HG02678 (cell line): ENCODE results near the gene IAH1.

Experiments used
- ATAC-seq: cut with Tn5 transposase; IDR thresholded peaks from one replicate; pipeline ENCODE4 v1.9.1; 2021; ENCODE audit warnings: mild to moderate bottlenecking, moderate library complexity; ENCODE audit not compliant: unreplicated experiment

The IAH1 gene, protein sequence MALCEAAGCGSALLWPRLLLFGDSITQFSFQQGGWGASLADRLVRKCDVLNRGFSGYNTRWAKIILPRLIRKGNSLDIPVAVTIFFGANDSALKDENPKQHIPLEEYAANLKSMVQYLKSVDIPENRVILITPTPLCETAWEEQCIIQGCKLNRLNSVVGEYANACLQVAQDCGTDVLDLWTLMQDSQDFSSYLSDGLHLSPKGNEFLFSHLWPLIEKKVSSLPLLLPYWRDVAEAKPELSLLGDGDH

DNA sequence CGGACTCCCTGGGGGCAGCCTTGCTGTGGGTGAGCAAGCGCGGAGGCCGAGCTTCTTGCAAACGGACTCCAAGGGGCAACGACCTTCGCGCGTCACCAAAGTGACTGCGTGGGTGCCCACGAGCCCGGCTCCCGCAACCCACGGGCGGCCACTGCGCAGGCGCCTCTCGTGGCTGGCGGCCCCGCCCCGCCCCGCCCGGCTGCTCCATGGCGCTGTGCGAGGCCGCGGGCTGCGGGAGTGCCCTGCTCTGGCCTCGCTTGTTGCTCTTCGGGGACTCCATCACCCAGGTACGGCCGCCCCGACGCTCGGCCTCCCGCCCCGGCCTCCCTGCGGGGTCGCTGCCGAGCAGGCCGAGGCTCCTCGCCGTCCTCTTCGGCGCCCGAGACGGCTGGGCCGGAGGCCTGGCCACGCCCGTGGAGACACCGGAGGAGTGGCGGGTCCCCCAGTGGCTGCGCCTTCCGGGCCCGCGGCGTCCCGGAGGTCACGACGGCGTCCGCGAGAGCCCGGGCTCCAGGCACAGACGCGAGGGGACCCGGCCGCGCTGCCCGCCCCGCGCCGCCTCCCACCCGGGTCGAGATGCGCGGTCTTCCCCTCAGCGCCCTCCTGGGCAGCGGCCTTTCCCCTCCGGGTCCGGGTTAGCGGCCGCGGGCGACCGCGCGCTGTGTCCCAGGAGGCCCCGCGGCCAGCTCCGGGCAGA is at the start of gene IAH1:
Gene IAH1 (plus strand): TSS at position 191 of the 697 bp plus-strand sequence. CDS start 16 bp downstream, at position 207.
- peak; percentile 74 for ATAC-seq

DNA sequence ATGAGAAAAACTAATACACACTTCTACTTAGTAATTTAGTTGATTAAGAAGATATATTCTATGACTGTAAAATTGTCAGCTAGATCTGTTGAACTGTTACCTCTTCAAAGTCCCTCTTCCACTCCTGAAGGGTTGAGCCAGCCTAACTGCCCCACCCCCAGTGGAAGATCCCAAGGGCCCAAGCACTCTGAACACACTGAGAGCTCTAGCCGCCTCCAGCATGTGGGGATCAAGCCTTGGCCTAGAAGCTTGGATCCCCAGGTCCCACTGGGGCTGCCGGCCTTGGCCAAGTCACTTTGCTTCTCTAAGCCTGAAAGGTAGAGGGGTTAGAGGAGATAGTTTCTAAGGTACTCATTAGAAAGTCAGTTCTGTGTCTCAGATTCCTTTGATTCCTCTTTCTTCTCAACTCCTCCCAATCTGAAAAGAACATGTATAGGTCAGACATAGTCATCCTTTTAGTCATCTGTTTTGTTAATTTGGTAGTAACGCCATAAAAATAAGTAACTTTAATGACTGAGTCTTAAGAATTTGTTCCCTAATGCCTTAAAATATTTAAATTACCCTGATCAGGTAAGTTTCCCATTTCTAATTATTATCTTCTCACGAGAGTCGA is 45.3 kb upstream of the IAH1 start:
- no peak for ATAC-seq

DNA sequence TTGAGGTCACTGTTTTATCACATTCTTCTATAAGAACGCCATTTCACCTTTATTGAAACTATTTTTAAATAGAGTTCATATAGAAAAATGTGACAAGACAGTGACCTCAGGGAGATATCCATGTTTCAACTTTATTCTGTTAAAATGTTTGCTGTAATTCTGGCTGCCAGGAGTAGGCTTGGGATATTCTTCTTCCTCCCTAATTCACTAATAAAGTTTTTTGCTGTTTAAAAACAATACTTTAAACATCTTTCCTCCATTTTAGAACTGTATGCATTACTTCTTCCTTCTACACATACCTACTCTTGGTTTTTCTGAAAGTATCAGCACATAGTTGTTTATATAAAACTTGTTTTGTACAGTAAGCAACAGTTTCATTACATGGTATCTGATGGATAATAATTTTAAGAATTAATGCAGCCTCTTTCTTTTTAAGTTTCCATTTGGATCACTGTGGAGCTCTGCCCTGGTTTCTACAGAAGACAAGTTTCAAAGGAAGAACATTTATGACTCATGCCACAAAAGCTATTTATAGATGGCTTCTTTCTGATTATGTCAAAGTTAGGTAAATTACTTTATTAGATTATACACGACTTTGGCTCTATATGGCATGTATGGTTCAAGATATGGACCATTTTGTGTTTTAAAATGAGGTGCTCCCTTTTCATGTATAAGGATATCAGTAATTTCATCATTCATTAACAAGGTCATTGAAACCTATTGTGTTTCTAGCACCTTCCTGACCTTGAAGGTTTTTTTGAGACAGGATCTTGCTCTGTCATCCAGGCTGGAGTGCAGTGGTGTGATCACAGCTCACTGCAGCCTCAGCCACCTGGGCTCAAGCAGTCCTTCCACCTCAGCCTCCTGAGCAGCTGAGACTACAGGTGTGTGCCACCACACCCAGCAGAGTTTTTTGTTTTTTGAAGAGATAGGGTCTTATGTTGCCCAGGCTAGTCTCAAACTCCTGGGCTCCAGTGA is 43.7 kb upstream of the IAH1 start:
- no peak for ATAC-seq

DNA sequence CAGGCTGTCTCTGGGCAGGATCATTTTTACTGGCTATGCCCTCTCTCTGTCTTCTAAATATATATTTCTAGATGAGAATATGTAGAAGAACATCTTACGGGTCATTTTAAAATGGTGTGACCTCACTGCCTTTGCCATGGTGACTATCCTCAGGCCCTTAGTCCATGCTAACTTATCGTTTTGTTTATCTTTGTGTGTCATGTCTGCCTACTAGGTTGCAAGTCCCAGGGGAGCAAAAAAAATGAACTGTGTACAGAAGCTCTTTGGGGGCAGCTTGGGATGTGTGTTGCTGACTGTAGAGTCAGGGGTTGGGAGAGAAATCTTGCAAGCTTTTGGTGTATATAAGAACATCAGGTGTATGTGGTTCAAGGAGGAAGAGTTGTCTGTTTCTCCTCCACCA is 39.9 kb upstream of the IAH1 start:
- no peak for ATAC-seq

DNA sequence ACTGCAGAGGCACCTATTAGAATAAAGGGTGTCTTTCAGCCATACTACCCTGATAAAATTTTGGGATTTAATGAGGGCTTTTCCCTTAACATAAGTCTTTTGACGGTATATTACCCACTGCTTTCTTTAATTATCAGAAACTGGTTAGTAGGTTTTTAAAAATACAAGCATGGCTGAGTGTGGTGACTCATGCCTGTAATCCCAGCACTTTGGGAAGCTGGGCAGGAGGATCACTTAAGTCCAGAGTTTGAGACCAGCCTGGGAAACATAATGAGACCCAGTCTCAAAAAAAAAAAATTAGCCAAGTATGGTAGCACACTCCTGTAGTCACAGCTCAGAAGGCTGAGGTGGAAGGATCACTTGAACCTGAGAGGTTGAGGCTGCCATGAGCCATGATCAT is 34.8 kb upstream of the IAH1 start:
- ATAC-seq = no peak

DNA sequence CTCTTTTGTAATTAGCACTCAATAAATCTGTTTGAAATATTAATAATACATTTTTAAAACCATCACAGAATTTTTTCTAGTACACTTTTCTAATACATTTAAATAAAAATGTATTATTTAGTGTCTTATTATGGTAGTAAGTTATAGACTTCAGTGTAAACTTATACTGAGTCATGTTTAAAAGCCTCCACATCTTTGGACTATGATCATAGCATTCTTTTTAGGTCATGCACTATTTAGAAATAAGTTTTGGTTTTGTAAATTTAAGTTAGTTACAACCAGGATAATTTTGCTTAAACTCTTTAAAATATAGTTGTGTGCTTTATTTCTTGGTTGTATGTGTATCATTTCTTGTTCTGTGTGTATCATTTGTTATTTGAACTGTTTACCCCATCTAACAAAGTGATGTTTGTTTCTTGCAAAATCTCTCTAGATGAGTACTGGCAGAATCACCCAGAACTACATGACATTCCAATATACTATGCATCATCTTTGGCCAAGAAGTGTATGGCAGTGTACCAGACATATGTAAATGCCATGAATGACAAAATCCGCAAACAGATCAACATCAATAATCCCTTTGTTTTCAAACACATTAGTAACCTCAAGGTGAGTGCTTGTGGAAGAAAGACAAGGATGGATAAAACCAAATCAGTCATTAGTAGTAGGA is 34.2 kb upstream of the IAH1 start:
- ATAC-seq = no peak

DNA sequence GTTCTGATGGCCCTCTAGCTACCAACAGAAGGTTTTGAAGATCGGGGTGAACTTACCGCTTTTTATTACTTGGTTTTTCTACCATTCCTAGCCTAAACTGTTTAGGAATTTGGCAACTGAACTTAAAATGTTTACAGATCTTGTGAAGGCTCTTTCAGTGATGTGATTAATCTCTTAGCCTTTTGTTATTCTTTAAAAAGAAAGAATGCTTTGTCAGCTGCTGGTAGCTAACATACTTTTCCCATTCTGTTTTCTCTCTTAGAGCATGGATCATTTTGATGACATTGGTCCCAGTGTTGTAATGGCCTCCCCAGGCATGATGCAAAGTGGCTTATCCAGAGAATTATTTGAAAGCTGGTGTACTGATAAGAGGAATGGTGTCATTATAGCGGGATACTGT is 32.8 kb upstream of the IAH1 start:
- ATAC-seq = no peak

DNA sequence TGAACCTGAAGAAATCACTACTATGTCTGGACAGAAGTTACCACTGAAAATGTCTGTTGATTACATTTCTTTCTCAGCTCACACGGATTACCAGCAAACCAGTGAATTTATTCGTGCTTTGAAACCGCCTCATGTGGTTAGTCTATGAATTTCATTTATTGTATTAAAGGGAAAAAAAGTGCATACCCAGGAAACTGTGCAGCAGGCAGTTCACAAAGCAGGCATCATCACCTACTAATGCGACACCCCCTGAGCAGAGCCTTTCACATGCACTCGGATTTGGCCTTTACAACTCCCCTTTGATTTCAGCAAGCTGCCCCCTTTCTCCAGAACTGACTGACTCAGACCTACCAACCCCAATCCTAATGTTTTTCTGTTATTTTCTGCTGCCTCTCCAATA is 30.8 kb upstream of the IAH1 start:
- no peak for ATAC-seq

DNA sequence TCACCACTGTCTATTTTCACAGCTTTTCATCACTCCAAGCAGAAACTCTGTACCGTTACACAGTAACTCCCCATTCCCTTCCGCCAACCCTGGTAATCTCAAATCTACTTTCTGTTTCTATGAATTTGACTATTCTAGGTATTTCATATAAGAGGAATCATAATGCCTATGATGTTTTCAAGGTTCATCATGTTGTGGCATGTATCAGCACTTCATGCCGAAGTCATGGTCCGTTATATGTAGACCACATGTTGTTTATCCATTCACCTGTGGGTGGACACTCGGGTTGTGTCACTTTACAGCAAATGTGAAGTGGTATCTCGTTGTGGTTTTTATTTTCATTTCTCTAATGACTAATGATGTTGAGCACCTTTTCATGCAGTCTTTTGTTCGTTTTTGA is 29.3 kb upstream of the IAH1 start:
- no peak for ATAC-seq

DNA sequence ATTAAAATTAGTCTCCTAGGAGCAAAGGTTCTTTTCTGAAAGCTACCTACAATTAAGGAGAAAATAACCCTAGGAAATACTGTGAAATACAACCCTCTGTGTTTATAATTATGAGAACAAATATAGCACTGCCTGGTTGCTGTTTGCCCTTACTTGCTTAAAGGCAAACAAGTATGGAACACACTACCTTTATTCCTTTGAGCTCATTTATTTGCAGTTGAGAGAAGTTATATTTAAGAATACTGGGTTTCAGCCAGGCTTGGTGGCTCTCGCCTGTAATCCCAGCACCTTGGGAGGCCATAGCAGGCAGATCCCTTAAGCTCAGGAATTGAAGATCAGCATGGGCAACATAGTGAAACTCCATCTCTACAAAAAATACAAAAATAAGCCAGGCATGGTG is 23.1 kb upstream of the IAH1 start:
- no peak for ATAC-seq

DNA sequence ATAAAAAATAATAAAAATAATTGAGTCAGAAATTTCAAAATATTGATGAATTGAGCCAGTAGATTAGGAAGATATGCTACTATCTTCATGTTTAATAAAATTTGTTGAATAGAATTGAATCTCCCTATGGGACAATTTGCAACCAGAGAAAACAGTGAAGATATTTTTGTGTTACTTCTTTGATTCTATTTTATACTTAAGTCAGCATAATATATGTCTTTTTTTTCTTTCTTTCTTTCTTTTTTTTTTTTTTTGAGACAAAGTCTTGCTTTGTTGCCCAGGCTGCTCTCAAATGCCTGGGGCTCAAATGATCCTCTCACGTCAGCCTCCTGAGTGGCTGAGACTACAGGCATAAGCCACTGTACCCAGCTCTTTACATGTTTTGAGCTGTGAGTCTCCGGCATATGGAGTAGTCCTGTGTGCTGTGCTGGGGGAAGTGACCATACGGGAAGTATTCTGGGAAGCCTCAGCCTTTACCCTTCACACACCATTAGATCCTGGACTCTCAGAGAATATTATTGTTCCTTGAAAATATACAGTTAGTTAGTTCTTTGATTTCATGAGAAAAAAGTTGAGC is 13.8 kb upstream of the IAH1 start:
- ATAC-seq = no peak

DNA sequence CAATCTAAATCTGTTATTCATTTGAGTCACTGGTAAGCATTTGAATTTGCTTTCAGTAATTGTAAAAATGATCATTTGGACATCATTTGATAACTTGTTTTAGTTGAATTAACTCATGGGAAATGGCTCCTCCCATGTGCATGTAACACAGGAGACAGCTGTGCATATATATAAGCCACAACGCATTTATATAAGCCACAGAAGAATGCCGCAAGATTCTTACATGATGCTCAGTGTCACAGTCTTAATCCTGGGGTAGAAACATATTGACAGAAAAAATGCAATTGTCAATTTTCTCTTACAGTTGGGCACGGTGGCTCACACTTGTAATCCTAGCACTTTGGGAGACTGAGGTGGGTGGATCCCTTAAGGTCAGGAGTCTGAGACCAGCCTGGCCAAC is 13.3 kb upstream of the IAH1 start:
- no peak for ATAC-seq

DNA sequence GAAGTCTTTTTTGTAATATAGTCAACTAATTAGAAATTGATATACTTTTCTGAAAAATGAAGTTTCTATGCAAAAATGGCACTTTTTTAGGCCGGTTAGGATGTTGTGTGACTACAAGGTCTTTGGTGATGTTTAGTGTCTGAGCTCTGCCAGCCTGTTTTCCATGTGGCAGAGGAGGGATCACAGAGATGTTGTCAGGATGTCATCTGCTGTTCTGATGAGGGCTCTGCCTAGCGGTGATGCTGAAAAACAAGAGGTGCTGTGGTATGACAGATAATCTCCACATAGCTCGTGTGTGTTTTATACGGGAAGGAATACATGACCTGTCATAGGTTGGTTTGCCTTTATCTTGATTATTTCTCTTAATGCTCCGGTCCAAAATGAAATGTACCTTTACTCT is 12.0 kb upstream of the IAH1 start:
- ATAC-seq = no peak

DNA sequence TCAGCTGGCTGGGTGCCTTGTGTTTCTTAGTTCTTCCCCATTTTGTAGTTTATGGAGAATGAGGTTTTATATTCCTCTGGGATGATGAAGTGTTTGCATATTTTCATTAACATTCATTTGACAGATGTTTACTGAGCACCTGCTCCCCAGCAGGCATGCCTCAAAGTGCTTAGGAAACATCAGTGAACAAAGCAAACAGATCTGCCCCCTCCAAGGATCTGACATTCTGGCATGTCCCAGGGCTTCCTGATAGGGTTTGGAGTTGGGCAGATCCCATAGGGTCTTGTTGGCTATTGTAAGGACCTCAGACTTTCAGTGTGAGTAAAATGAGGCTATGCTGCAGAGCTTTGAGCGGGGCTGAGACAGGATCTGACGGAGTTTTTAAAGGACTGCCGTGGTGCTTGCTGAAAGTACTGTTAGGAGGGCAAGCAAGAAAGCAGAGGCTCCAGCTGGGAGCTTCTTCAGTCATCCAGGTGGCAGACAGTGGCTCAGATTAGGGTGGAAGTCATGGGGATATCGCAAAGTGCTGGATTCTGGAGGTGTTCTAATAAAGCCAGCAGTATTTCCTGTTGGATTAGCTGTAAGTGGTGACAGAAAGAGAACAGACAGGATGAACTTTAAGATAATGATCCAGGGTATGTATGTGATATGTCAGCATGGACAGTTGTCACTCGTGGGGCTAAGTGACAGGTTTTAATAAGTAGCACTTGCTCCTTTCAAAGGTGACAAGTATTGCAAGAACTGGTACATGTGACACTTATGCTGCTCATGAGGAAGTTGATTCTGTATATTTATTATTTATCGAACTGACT is 11.3 kb upstream of the IAH1 start:
- ATAC-seq = no peak

DNA sequence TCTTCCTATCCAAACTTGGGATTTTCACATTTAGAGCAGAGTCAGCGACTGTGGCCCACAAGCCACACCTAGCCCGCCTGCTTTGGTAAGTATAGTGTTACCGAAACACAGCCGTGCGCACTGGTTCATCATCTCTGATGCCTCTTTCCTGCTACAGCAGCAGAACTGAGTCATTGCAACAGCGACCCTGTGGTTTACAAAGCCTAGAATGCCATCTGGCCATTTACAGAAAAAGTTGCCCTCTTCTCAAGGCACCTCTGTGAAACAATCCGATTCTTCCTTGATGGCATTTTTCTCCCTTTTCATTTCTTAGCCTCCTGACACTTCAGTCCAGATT is 10.7 kb upstream of the IAH1 start:
- no peak for ATAC-seq

DNA sequence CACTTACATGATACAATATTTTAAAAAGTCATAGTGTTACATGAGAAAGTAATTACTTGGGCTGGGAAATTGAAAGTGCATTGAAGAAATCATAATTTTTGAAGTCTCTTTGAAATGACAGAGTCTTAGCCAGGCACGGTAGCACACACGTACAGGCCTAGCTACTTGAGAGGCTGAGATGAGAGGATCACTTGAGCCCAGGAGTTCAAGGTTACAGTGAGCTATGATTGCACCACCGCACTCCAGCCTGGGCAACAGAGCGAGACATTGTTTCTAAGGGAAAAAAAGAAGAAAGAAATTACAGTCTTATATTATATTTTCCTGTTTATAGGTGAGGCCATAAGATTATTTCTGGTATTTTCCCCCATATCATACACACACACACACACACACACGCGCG is 9.2 kb upstream of the IAH1 start:
- no peak for ATAC-seq

DNA sequence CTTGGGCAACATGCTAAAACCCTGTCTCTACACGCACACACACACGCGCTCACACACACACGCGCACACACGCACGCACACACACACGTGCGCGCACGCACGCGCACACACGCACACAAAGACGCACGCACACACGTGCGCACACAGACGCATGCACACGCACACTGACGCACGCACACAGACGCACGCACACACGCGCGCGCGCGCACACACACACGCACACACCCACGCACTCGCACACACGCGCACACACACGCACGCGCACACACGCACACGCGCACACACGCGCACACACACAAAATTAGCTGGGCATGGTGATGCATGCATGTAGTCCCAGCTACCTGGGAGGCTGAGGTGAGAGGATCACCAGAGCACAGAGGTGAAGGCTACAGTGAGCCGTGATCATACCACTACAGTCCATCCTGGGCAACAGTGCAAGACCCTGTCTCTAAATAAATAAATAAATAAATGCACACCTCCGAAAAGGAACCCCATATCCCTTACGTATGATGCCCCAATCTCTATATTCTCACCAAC is 8.1 kb upstream of the IAH1 start:
- ATAC-seq = no peak

DNA sequence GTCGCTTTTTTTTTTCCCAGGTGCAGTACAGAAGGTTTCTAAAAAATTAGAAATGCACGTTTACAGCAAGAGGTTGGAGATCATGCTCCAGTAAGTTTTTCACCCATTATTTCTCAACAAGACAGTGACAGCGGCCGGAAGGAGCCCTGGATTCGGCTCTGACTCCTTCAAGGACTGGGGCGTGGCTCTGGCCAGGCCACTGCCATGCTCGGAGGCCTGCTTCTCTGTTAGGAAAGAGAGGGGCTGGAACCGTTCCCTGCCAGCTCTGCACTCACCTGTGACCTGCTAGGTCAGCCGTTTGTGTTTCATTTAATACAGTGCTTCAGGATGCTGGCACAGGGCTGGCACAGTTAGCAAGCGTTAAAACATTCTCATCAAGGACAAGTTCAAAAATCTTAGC is 6.7 kb upstream of the IAH1 start:
- ATAC-seq = no peak

DNA sequence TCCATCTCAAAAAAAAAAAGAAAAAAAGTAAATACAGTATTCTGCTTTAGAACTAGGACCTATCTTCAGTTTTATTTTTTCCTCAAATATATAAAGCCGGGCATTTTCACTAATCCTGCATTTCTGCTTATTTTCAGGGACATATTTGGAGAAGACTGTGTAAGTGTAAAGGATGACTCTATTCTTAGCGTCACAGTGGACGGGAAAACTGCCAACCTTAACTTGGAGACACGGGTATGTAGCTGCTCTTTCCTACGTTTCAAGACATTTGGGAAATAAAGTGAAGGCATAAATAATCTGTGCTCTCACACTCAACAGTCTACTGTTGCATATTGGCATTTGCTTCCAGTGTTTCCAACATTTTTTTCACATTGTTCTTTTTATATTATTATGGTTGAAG is 3.1 kb upstream of the IAH1 start:
- no peak for ATAC-seq
